Head of caudate nucleus (tissue), 42 donors: ENCODE data around the gene STRIT1.
A peak's percentile ranks its signal among the peaks of the same experiment; 100 is the strongest.
"Not testable (repeated sequence)": the region's sequence is repeated elsewhere in the genome, so short reads cannot be mapped to it uniquely, and the experiment has no call there.

Experiments
- DNase-seq, 42 donors: peaks; one replicate each; pipeline versions ENCODE4 v3.0.0 to v3.0.0-alpha.2; 2020 to 2021; ENCODE audit warnings: mixed read lengths in 7 of 42
- intact Hi-C: fragments of 100-400 bp; cut with DNase I; formaldehyde crosslinking; loops from one replicate; pipeline ENCODE4 v1.15.0; 2022

The STRIT1 gene

GRCh38 chr3:155282385-155283091 lies 10.9 kb downstream of the STRIT1 start:
- no peak for DNase-seq
- intact Hi-C loops, result no loop called here

- intact Hi-C loops, result no loop called here
- DNase-seq, result no peak
Measured at GRCh38 chr3:155281912-155282311, 11.6 kb downstream of the STRIT1 start.

- DNase-seq, intact Hi-C loops: not testable (repeated sequence)
Measured at GRCh38 chr3:155276089-155276488, 17.4 kb downstream of the STRIT1 start.

- intact Hi-C loops, DNase-seq: not testable (repeated sequence)
Measured at GRCh38 chr3:155275159-155275754, 18.2 kb downstream of the STRIT1 start.

- intact Hi-C loops, DNase-seq: not testable (repeated sequence)
Measured at GRCh38 chr3:155274435-155274834, 19.0 kb downstream of the STRIT1 start.

- DNase-seq, result no peak
- intact Hi-C loops, result no loop called here
Measured at GRCh38 chr3:155271343-155271613, 22.2 kb downstream of the STRIT1 start.

- intact Hi-C loops, result no loop called here
- DNase-seq, result peak in 2 of 42 donors; percentile 5 to 8
Measured at GRCh38 chr3:155270485-155271342, 22.8 kb downstream of the STRIT1 start.

GRCh38 chr3:155270063-155270462 lies 23.4 kb downstream of the STRIT1 start:
- no peak for DNase-seq
- intact Hi-C loops, result no loop called here

- DNase-seq, intact Hi-C loops: not testable (repeated sequence)
Measured at GRCh38 chr3:155262855-155263254, 30.6 kb downstream of the STRIT1 start.

GRCh38 chr3:155262295-155262694 lies 31.2 kb downstream of the STRIT1 start:
- intact Hi-C loops, result no loop called here
- no peak for DNase-seq

- intact Hi-C loops, result no loop called here
- DNase-seq, result no peak
Measured at GRCh38 chr3:155254445-155254844, 39.0 kb downstream of the STRIT1 start.

- DNase-seq, result no peak
Measured at GRCh38 chr3:155252535-155252934, 40.9 kb downstream of the STRIT1 start.

GRCh38 chr3:155252021-155252420 lies 41.5 kb downstream of the STRIT1 start:
- no peak for DNase-seq
- intact Hi-C loops, result no loop called here

More at GRCh38 chr3:155252535-155252934, 40.9 kb downstream of the STRIT1 start:
- intact Hi-C loops, result no loop called here

GRCh38 chr3:155248531-155249187 lies 44.8 kb downstream of the STRIT1 start:
- intact Hi-C loops, result no loop called here
- DNase-seq, result no peak

- intact Hi-C loops, result no loop called here
- peak in 11 of 42 donors; percentile 1 to 59 (median 22) for DNase-seq
Measured at GRCh38 chr3:155244699-155245098, 48.8 kb downstream of the STRIT1 start.

GRCh38 chr3:155244216-155244615 lies 49.3 kb downstream of the STRIT1 start:
- intact Hi-C loops, result no loop called here
- DNase-seq, result peak in 8 of 42 donors; percentile 2 to 51 (median 12)

GRCh38 chr3:155243512-155243921 lies 50.0 kb downstream of the STRIT1 start:
- no peak for DNase-seq
- intact Hi-C loops, result no loop called here

GRCh38 chr3:155242342-155242741 lies 51.1 kb downstream of the STRIT1 start:
- DNase-seq, result no peak
- intact Hi-C loops, result no loop called here

GRCh38 chr3:155241579-155241978 lies 51.9 kb downstream of the STRIT1 start:
- DNase-seq, result no peak
- intact Hi-C loops, result no loop called here
